Gastroesophageal sphincter (tissue), 4 donors: Measurements from ENCODE around the gene SH3PXD2A. TPM values are rescaled to one million over a fixed set of nuclear protein-coding genes. Genes with fewer than 3 reads are reported as not detected.

ENCODE experiments used
- ATAC-seq: fragments of 150-250 bp; one replicate; pipeline ENCODE4 v1.9.1; 2016; ENCODE audit warnings: mild to moderate bottlenecking, moderate library complexity
- H3K27ac ChIP-seq, 4 donors: fragments of 200-600 bp; sonication (generic) in 3 of 4; 1 replicate in 3 of 4; 2 replicates in 1 of 4; pipeline ENCODE4 v1.5.1; 2016 to 2019
- H3K27me3 ChIP-seq: fragments of 200-600 bp; sonication (generic); one replicate; pipeline ENCODE4 v1.5.1; 2019
- H3K36me3 ChIP-seq, 2 donors: fragments of 200-600 bp; sonication (generic); one replicate each; pipeline ENCODE4 v1.5.1; 2019; ENCODE audit warnings: control low read depth in 1 of 2
- H3K4me1 ChIP-seq, 3 donors: fragments of 200-600 bp; sonication (generic); 1 replicate in 2 of 3; 2 replicates in 1 of 3; pipeline ENCODE4 v1.5.1; 2016 to 2019; ENCODE audit warnings: control low read depth in 2 of 3
- H3K4me3 ChIP-seq, 2 donors: fragments of 200-600 bp; sonication (generic); one replicate each; pipeline ENCODE4 v1.5.1; 2019; ENCODE audit warnings: mild to moderate bottlenecking in 1 of 2, moderate library complexity in 1 of 2
- H3K9me3 ChIP-seq, 3 donors: fragments of 200-600 bp; sonication (generic); one replicate each; pipeline ENCODE4 v1.5.1; 2017 to 2019; ENCODE audit warnings: control low read depth in 2 of 3
- EP300 ChIP-seq: sonication (generic); formaldehyde crosslinking; IDR thresholded peaks from one replicate; pipeline ENCODE4 v1.6.1; 2017; ENCODE audit warnings: antibody characterized with exemption, mild to moderate bottlenecking
- POLR2A ChIP-seq, 2 donors: fragments of 450-650 bp; IDR thresholded peaks; one replicate each; pipeline ENCODE4 v1.6.1; 2017; ENCODE audit warnings: antibody characterized with exemption in 2 of 2, mild to moderate bottlenecking in 2 of 2, moderate library complexity in 1 of 2
- POLR2AphosphoS5 ChIP-seq: sonication (generic); formaldehyde crosslinking; IDR thresholded peaks from one replicate; pipeline ENCODE4 v1.6.1; 2017; ENCODE audit warnings: antibody characterized with exemption
- WGBS, 2 donors: methylation state at CpG; one replicate each; pipeline ENCODE4 v1.1.5; 2018; ENCODE audit warnings: low coverage in 1 of 2; 5-methylcytosine and 5-hydroxymethylcytosine counted together
- total RNA-seq, 4 donors: library from RNA; depleted of rRNA; stranded (reverse); fragments of >200 nt; gene quantifications; one replicate each; pipeline ENCODE4 v1.1.0, GENCODE V29; 2016
- TF ChIP-seq, protein P1 (sequence below), 4 experiments: fragments of 200-600 bp in 2 of 4; fragments of 450-650 bp in 2 of 4; sonication (generic) in 1 of 4; IDR thresholded peaks; one replicate each; pipeline ENCODE4 v1.5.1; 2017 to 2019; ENCODE audit warnings: antibody characterized with exemption in 4 of 4, mild to moderate bottlenecking in 2 of 4, moderate library complexity in 2 of 4

Gene SH3PXD2A
- total RNA-seq, 4 donors from 2014 or later, result 31.2 to 65.2 (median 39.5) TPM

DNA sequence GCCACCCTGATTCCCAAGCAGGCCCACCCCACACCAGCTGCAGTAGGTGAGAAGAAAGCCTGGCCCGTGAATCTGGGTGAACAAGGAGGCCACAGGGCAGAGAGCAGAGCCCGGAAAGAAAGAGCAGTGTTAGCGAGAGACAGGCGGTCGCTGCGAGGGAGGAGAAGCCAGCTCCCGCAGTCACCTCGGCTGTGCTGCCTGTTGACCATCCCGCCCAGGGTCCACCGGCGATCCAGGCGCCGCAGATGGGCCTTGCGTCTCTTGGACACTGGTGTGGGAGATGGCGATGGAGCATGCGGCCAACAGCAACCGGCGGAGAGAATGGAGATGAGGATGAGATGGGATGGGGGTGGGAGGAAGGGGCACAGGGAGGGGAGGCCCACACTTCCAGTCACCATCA is 233.1 kb downstream of the SH3PXD2A start:
- 92% methylated on average over 16 of the region's 18 CpGs; no CpG with 5 or more reads in 1 of the 2 donors for WGBS, 2 donors
- TF ChIP-seq POLR2AphosphoS5 (no peak), POLR2A (IDR thresholded peaks at IDR 0.05) (no peak), EP300 (no peak)
- TF ChIP-seq, protein P1, sequence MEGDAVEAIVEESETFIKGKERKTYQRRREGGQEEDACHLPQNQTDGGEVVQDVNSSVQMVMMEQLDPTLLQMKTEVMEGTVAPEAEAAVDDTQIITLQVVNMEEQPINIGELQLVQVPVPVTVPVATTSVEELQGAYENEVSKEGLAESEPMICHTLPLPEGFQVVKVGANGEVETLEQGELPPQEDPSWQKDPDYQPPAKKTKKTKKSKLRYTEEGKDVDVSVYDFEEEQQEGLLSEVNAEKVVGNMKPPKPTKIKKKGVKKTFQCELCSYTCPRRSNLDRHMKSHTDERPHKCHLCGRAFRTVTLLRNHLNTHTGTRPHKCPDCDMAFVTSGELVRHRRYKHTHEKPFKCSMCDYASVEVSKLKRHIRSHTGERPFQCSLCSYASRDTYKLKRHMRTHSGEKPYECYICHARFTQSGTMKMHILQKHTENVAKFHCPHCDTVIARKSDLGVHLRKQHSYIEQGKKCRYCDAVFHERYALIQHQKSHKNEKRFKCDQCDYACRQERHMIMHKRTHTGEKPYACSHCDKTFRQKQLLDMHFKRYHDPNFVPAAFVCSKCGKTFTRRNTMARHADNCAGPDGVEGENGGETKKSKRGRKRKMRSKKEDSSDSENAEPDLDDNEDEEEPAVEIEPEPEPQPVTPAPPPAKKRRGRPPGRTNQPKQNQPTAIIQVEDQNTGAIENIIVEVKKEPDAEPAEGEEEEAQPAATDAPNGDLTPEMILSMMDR (IDR thresholded peaks at IDR 0.05), result no peak
- no peaks in the 10 kb centered on the region for H3K27me3 ChIP-seq
- ATAC-seq, result no peak
- no peak overlapping the region for H3K4me3 ChIP-seq
- H3K36me3 ChIP-seq, result peaks cover 0 to 95% of the 10 kb centered on the region in 2 donors
- H3K4me1 ChIP-seq, result peaks cover 0 to 61% (median 37%) of the 10 kb centered on the region in 3 donors
- H3K27ac ChIP-seq, result peak overlapping the region in 3 of 4 donors; percentile 62 to 75 (median 67)
- H3K9me3 ChIP-seq, result no peaks in the 10 kb centered on the region

DNA sequence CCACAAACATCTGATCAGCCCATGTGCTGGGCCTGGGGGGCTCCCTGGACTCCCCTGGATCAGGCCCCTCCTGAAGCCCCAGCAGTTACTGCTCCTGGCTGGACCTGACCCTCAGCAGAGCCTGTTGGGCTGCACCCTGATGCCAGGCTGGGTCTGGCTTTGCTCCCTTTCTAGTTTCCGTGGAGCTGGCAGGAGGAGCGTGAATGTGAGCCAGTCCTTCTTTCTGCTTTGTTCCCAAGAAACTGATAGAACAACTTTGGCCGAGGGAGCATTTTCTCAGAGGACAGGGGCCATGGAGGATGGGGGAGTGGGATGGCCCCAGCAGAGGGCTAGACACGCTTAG is 233.6 kb downstream of the SH3PXD2A start:
- H3K27me3 ChIP-seq, result no peaks in the 10 kb centered on the region
- peaks cover 0 to 66% (median 42%) of the 10 kb centered on the region in 3 donors for H3K4me1 ChIP-seq
- H3K36me3 ChIP-seq, result peaks cover 0 to 95% of the 10 kb centered on the region in 2 donors
- peak overlapping the region in 3 of 4 donors; percentile 62 to 75 (median 67) for H3K27ac ChIP-seq
- no CpG with 5 or more reads among the region's 4 CpGs for WGBS, 2 donors
- no peak for TF ChIP-seq POLR2A (IDR thresholded peaks at IDR 0.05)
- no peak for TF ChIP-seq EP300
- TF ChIP-seq, protein P1 (IDR thresholded peaks at IDR 0.05), result no peak
- TF ChIP-seq POLR2AphosphoS5, result no peak
- no peaks in the 10 kb centered on the region for H3K9me3 ChIP-seq
- ATAC-seq, result no peak
- H3K4me3 ChIP-seq, result no peak overlapping the region

DNA sequence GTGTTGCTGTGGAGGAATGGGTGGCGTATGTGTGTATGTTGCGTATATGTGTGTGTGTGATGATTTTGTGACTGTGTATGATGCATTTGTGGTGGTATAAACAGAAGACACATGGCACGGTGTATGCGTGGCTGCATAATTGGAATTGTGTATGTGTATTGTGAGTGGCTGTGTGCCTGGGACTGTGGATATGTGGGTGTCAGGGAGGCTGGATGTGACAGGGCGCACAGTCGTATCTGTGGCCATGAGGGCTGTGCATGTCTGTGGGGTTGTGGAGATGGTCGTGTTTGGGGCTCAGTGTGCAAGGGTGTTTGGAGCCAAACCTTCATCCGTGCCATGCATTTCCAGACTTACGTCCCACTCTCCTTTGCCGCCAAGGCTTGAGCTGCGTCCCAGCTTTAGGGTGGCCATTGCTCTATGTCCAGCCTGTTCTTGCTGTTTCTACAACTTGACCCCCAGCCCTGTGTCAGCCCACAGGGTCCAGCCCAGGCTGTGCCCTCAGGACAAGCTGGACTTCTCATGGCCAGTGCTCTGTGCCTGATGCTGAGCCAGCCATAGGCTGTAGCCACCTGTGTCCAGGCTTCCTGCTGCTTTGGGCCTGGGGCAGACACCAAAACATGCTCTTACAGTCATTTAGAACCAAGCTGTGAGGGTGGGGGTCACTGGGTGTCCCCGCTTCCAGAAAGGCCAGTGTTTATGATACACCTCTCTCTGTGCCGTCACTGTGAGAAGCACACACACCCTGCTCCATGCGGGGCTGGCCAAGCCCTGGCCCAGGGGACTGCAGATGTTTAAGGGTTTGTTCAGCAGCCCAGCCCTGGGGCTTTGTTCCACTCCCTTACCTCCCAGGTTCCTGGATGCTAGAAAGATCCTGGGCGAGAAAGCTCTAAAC is 234.2 kb downstream of the SH3PXD2A start:
- WGBS, 2 donors, result 72 to 74% methylated on average over 8 to 11 of the region's 15 CpGs
- no peak for ATAC-seq
- Histone ChIP-seq H3K4me3 (no peak overlapping the region), H3K4me1 (peaks cover 0 to 73% (median 48%) of the 10 kb centered on the region in 3 donors), H3K36me3 (peaks cover 0 to 95% of the 10 kb centered on the region in 2 donors), H3K9me3 (no peaks in the 10 kb centered on the region), H3K27me3 (no peaks in the 10 kb centered on the region), H3K27ac (peak overlapping the region in 3 of 4 donors; percentile 62 to 75 (median 67))
- TF ChIP-seq, protein P1 (IDR thresholded peaks at IDR 0.05), result no peak
- TF ChIP-seq EP300, result no peak
- no peak for TF ChIP-seq POLR2AphosphoS5

DNA sequence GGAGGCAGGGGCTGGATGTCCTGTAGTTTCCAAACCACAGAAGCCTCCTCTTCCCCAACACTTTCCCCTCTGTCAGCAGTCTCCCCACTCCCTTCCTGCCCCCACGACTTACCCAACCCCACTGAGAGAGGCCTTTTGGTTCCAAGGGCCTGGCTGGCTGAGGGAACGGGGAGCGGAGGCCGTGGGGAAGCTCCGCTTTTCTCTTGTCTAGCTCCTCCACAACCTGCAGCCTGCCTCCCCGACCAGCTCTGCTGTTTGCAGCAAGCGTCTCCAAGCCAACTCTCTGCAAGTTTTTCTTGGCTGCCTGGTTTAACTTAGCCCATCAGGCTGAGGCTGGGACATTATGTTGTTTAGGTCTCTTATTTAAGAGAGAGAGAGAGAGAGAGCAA is 235.0 kb downstream of the SH3PXD2A start:
- WGBS, 2 donors, result 18 to 54% methylated on average over 3 to 6 of the region's 7 CpGs
- no peaks in the 10 kb centered on the region for H3K9me3 ChIP-seq
- H3K27me3 ChIP-seq, result no peaks in the 10 kb centered on the region
- no peak for ATAC-seq
- no peak for TF ChIP-seq EP300
- TF ChIP-seq POLR2A (IDR thresholded peaks at IDR 0.05), result no peak
- TF ChIP-seq, protein P1 (IDR thresholded peaks at IDR 0.05), result no peak
- no peak for TF ChIP-seq POLR2AphosphoS5
- H3K4me1 ChIP-seq, result peaks cover 0 to 80% (median 50%) of the 10 kb centered on the region in 3 donors
- no peak overlapping the region for H3K4me3 ChIP-seq
- H3K36me3 ChIP-seq, result peaks cover 0 to 95% of the 10 kb centered on the region in 2 donors
- H3K27ac ChIP-seq, result peak overlapping the region in 3 of 4 donors; percentile 62 to 75 (median 74)
